GM11168 (cell line): ENCODE data around the gene ARFGEF2.
"Not testable (repeated sequence)": the region's sequence is repeated elsewhere in the genome, so short reads cannot be mapped to it uniquely, and the experiment has no call there.

Experiments used
- in situ Hi-C: fragments of 300-500 bp; cut with MboI; formaldehyde crosslinking; loops from one replicate; pipeline ENCODE4 v1.12.0; 2022; ENCODE audit warnings: low sequenced_read_pairs; ENCODE audit not compliant: unreplicated experiment

Gene ARFGEF2

GRCh38 chr20:48948612-48949011 lies 27.1 kb downstream of the ARFGEF2 start:
- in situ Hi-C loops, result no loop called here

- in situ Hi-C loops, result no loop called here
Measured at GRCh38 chr20:48949304-48950170, 28.0 kb downstream of the ARFGEF2 start.

GRCh38 chr20:48951041-48951440 lies 29.5 kb downstream of the ARFGEF2 start:
- in situ Hi-C loops, result no loop called here

DNA sequence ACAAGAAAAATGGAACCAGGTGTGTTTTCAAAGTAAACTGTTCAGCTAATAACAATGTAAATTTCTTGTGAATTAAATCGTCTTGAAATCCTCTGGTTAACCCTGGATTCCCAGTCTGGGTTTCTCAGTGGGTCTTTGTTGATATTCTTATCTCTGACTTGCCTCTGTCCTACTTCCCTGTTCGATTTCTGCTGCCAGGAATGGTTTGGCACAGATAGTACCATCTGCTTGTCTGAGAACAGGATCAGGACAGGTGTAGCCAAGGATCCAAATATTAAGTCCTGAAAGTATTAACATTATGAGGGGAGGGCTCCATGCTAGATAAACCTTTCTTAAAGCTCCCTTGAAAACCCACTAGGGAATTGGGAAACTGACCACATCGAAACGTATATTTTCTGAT lies 30.1 kb downstream of the ARFGEF2 start:
- in situ Hi-C loops, result no loop called here

DNA sequence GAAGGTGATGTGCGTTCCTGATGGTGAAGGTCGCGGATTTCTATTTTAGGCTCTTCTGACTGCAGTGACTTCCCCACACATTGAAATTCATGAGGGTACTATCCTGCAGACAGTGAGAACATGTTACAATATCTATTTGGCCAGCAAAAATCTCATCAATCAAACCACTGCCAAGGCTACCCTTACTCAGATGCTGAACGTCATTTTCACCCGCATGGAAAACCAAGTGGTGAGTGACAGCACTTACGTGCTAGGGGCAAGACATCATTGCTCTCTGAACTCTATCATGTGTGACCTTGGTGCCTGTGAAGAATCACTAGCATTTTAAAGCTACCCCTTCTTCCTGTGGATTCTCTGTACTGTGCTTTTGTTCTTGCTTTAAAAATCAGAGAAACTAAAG lies 31.1 kb downstream of the ARFGEF2 start:
- in situ Hi-C loops, result no loop called here

DNA sequence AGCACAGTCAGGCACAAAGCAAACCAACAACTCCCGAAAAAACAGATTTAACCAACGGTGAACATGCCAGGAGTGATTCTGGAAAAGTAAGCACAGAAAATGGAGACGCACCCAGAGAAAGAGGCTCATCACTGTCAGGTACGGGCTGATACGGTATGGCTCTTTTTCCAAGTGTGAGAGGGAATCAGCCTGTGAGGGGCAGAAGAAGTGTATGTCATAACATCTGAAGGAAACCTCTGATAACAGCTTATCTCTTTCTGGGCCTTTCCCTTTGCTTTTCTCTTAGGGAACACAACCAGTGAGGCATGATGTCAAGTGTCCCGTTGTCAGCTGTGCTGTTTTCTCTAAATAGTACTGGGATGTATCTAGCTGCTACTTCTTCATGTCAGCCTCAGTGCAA lies 32.1 kb downstream of the ARFGEF2 start:
- in situ Hi-C loops, result no loop called here

GRCh38 chr20:48956052-48956451 lies 34.5 kb downstream of the ARFGEF2 start:
- in situ Hi-C loops, result no loop called here

DNA sequence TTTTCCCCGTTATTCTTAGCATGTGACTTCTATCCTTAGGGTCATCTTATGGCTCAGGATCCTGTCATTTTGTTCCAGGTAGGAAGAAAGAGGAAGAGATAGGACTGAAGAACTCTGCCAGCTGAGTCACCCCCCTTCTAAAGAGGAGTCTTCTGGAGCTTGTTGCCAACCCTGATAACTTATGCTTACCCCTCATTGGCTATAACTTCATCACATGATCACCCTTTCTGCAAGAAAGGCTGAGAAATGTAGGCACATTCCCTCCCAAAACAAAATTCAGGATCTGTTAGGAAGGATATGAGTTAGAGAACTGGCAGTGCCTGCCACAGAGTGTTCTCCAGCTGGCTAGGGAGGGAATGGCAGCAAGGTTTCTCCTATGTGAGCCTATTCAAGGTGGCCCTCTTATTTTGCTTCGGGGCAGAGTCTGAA lies 35.6 kb downstream of the ARFGEF2 start:
- in situ Hi-C loops, result no loop called here

- in situ Hi-C loops, result no loop called here
Measured at GRCh38 chr20:48957533-48957932, 36.0 kb downstream of the ARFGEF2 start.

- in situ Hi-C loops, result no loop called here
Measured at GRCh38 chr20:48958743-48959142, 37.2 kb downstream of the ARFGEF2 start.

DNA sequence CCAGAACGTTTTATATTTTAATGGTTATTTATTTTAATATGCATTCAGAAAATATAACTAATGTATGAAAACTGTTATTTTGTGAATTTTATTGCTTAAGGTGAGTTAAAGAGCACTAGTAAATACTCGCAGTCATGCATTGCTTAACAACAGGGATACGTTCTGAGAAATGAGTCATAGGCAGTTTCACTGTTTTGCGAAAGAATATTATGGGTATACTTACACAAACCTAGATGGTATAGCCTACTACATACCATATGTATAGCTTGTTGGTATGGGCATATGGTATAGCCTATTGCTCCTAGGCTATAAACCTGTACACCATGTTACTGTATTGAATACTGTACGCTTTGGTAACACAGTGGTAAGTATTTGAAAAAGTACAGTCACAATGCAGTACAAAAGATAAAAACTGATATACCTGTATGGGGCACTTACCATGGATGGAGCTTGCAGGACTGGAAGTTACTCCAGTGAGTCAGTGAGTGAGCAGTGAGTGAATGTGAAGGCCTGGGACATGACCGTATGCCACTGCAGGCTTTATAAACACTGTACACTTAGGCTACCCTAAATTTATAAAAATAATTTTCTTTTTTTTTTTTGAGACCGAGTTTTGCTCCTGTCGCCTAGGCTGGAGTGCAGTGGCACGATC lies 38.5 kb downstream of the ARFGEF2 start:
- in situ Hi-C loops, result no loop called here

DNA sequence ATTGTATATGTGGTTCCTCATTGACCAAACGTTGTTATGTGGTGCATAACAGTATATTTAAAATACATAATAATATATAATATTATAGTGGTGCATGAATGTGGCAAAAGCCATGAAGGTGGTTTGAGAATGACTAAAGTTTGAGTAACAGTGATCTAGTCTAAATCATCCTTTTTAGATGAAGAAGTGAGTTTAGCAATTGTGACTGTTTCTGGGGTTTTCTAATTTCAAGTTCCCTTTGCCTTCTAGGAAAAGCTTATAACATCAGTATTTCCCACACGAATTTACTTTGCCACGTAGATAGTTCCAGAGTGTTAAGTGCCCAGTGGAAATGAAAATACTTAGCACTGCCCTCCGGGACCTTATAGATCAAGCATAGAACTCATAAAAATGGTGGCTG lies 40.9 kb downstream of the ARFGEF2 start:
- in situ Hi-C loops, result no loop called here

- in situ Hi-C loops, result no loop called here
Measured at GRCh38 chr20:48962976-48963771, 41.7 kb downstream of the ARFGEF2 start.

- in situ Hi-C loops, result no loop called here
Measured at GRCh38 chr20:48965189-48965910, 43.8 kb downstream of the ARFGEF2 start.

GRCh38 chr20:48970681-48971365 lies 49.3 kb downstream of the ARFGEF2 start:
- in situ Hi-C loops, result no loop called here

- in situ Hi-C loops, result no loop called here
Measured at GRCh38 chr20:48971956-48972355, 50.4 kb downstream of the ARFGEF2 start.

- in situ Hi-C loops, result no loop called here
Measured at GRCh38 chr20:48972816-48973215, 51.3 kb downstream of the ARFGEF2 start.

DNA sequence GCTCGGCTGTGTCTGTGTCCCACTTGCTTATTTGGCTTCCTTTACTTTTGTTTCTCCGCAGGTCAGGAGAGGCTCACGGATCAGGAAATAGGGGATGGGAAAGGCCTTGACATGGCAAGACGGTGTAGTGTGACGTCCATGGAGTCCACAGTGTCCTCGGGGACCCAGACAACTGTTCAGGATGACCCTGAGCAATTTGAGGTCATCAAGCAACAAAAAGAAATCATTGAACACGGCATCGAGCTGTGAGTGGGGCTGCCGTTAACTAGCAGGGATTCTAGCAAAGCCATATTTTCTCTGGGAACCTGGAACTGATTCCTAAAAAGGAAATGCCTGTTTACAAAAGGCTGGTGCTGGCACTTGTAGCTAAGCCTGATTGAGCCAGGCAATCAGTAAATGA lies 54.4 kb downstream of the ARFGEF2 start:
- in situ Hi-C loops, result no loop called here

- in situ Hi-C loops, result not testable (repeated sequence)
Measured at GRCh38 chr20:48979980-48980379, 58.5 kb downstream of the ARFGEF2 start.
